Aorta (tissue), 5 donors: Measurements from ENCODE around the gene SHB. TPM values are rescaled to one million over a fixed set of nuclear protein-coding genes. Genes with fewer than 3 reads are reported as not detected.

Experiments
- ATAC-seq: fragments of 200-7000 bp; cut with Tn5 transposase; one replicate; pipeline ENCODE4 v1.9.1; 2022; ENCODE audit warnings: moderate library complexity; ENCODE audit not compliant: low FRiP score
- DNase-seq, 2 donors: peaks; one replicate each; pipeline ENCODE4 v3.0.0-alpha.2; 2020
- H3K27ac ChIP-seq, 2 donors: one replicate each; pipeline ENCODE4 v1.5.1; 2013; ENCODE audit warnings: low read length in 2 of 2, mild to moderate bottlenecking in 2 of 2, moderate library complexity in 2 of 2, control low read depth in 1 of 2, inconsistent platforms in 1 of 2, low read depth in 1 of 2
- H3K27me3 ChIP-seq, 2 donors: one replicate each; pipeline ENCODE4 v1.6.1; 2013; ENCODE audit warnings: control low read depth in 1 of 2, low read length in 1 of 2, mild to moderate bottlenecking in 1 of 2, moderate library complexity in 1 of 2; ENCODE audit not compliant: insufficient read depth in 2 of 2, control insufficient read depth in 1 of 2
- H3K36me3 ChIP-seq, 2 donors: one replicate each; pipeline ENCODE4 v1.6.1; 2013; ENCODE audit warnings: control low read depth in 1 of 2, low read length in 1 of 2, mild to moderate bottlenecking in 1 of 2; ENCODE audit not compliant: insufficient read depth in 2 of 2, control insufficient read depth in 1 of 2
- H3K4me1 ChIP-seq, 2 donors: one replicate each; pipeline ENCODE4 v1.6.1; 2013; ENCODE audit warnings: low read length in 2 of 2, control low read depth in 1 of 2, mild to moderate bottlenecking in 1 of 2, moderate library complexity in 1 of 2; ENCODE audit not compliant: insufficient read depth in 2 of 2, control insufficient read depth in 1 of 2
- H3K4me3 ChIP-seq, 2 donors: one replicate each; pipeline ENCODE4 v1.5.1; 2013; ENCODE audit warnings: low read length in 2 of 2, control low read depth in 1 of 2, mild to moderate bottlenecking in 1 of 2
- H3K9me3 ChIP-seq: one replicate; pipeline ENCODE4 v1.6.1; 2013; ENCODE audit warnings: mild to moderate bottlenecking, low read length; ENCODE audit not compliant: control insufficient read depth
- WGBS, 2 donors: extraction: QIAGEN DNeasy Blood & Tissue Kit; methylation state at CpG; one replicate each; pipeline ENCODE4 v1.1.7; 2013; 5-methylcytosine and 5-hydroxymethylcytosine counted together
- intact Hi-C, 2 donors: fragments of 100-400 bp; cut with DNase I; formaldehyde crosslinking; loops; one replicate each; pipeline versions ENCODE4 v1.14.2 to v1.15.0; 2022
- polyA plus RNA-seq, 2 donors: library from polyadenylated mRNA; stranded (reverse); fragments of 200-250 nt; gene quantifications; one replicate each; pipeline ENCODE4 v1.2.3, GENCODE V29; 2013
- total RNA-seq, 2 donors: library from RNA; stranded (reverse); fragmentation: NEBNext Ultra II Directional; extraction: Animal tissue kit (Norgen Biotek cat#: 25700); gene quantifications; one replicate each; pipeline ENCODE4 v1.2.1, GENCODE V29; 2021
- donor health status: healthy with polysubstance abuse.
- donor health status: Bipolar disorder and iron deficiency.
- donor health status: DM: no; HTN: no; CAD: no.
- donor health status: DM: no; HTN: no; CAD: no.
- donor health status: DM: yes; HTN: yes; CAD: no.

Gene SHB
- total and polyA plus RNA-seq, 4 donors = 3.5 to 29.3 (median 17.2) TPM

DNA sequence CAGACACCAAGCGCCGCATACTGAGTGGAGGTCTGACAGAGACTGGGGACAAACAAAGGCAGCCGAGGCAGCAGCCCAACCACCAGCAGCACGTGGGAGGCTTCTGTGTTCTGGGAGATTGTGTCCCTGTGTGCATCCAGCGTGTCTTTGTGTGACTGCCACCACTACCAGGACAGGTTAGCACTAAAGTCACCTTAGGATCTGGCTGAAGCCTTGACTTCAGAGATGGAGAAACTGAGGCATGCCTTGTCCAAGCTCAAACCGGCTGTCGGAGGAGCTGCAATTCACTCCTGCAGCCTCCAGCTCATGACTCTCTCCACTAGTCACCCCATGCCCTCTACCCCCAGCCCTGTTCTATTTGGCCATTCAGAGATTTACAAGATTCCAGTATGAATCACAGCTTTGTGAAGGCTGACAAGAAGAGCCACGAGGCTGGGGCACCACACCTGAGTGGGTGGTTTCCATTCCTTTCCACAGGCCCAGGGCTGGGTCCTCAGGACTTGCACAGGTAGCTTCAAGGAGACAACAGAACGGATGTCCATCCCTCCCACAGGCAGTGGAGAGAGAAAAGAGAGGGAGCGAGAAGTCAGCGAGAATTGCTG, 69.3 kb downstream of the SHB start:
- intact Hi-C loops = no loop called here
- Histone ChIP-seq H3K4me1 (no peaks in the 10 kb centered on the region), H3K27me3 (no peaks in the 10 kb centered on the region), H3K9me3 (no peaks in the 10 kb centered on the region), H3K27ac (no peak overlapping the region), H3K36me3 (no peaks in the 10 kb centered on the region), H3K4me3 (no peak overlapping the region)
- peak; percentile 17 to 51 for DNase-seq
- 74 to 79% methylated on average over 11 of the region's 11 CpGs for WGBS, 2 donors
- no peak for ATAC-seq

- no peaks in the 10 kb centered on the region for H3K9me3 ChIP-seq
- intact Hi-C loops = no loop called here
- no peaks in the 10 kb centered on the region for H3K27me3 ChIP-seq
- no peaks in the 10 kb centered on the region for H3K4me1 ChIP-seq
- peak; percentile 65 to 70 for DNase-seq
- no peak overlapping the region for H3K4me3 ChIP-seq
- H3K36me3 ChIP-seq = no peaks in the 10 kb centered on the region
- H3K27ac ChIP-seq = no peak overlapping the region
- WGBS, 2 donors = 75 to 82% methylated on average over 5 of the region's 5 CpGs
- ATAC-seq = no peak
Measured at GRCh38 chr9:37998881-37999587, 70.0 kb downstream of the SHB start.

GRCh38 chr9:37997636-37998374, 71.2 kb downstream of the SHB start:
- no peak overlapping the region for H3K27ac ChIP-seq
- intact Hi-C loops = no loop called here
- peak; percentile 40 for ATAC-seq

GRCh38 chr9:37996819-37997217, 72.2 kb downstream of the SHB start:
- Histone ChIP-seq H3K27me3 (no peaks in the 10 kb centered on the region), H3K4me1 (peaks cover 0 to 8% of the 10 kb centered on the region in 2 donors), H3K9me3 (no peaks in the 10 kb centered on the region), H3K27ac (no peak overlapping the region), H3K36me3 (no peaks in the 10 kb centered on the region), H3K4me3 (no peak overlapping the region)
- DNase-seq = peak; percentile 2 to 24
- 89 to 96% methylated on average over 4 of the region's 4 CpGs for WGBS, 2 donors
- intact Hi-C loops = no loop called here
- no peak for ATAC-seq

More at GRCh38 chr9:37997636-37998374, 71.2 kb downstream of the SHB start:
- H3K4me3 ChIP-seq = no peak overlapping the region
- WGBS, 2 donors = 18 to 28% methylated on average over 14 to 15 of the region's 15 CpGs
- H3K9me3 ChIP-seq = no peaks in the 10 kb centered on the region
- no peaks in the 10 kb centered on the region for H3K36me3 ChIP-seq
- peak; percentile 52 to 75 for DNase-seq
- no peaks in the 10 kb centered on the region for H3K27me3 ChIP-seq
- H3K4me1 ChIP-seq = peaks cover 0 to 5% of the 10 kb centered on the region in 2 donors

DNA sequence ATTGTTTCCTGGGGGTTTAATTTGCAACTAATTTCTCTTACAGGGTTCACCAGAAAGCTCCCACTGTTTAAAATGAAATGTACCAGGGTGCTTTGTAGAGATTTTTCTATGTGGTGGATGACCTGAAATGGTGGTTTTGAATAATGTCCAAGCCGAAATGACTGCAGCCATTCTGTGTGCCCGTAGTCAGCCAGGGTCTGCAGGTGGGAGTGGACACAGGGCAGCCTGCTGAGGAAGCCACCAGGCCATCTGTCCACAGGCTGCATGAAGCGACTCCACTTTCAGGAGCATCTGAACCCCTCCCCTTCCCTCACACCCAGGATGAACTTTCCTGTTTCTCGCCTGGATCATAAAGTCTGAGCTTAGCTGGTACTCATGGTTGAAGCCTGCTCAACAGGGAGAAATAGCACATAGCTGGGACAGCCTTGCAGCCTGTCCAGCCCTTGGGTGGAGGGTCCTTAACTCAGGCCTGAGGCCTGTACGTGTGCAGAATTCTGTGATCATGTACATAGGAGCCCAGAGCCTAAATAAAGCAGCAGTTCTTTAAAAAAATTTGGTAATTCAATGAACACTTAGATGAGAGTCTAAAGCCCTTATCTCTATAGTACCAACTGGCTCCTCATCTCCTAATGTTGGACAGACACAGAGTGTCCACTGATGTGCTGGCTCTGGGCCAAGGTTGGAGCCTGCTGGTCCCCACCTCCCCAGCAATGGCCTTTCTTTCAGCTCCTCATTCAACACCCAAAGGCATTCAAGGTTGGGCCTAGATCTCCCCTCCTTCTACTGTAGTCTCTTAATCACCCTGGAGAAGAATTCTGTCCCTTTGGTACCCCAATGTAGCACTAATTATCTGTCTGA, 72.8 kb downstream of the SHB start:
- Histone ChIP-seq H3K9me3 (no peaks in the 10 kb centered on the region), H3K27me3 (no peaks in the 10 kb centered on the region), H3K4me3 (no peak overlapping the region), H3K4me1 (peaks cover 0 to 8% of the 10 kb centered on the region in 2 donors), H3K27ac (no peak overlapping the region), H3K36me3 (no peaks in the 10 kb centered on the region)
- intact Hi-C loops = no loop called here
- ATAC-seq (no peak), DNase-seq (peak; percentile 31 to 33)
- WGBS, 2 donors = 89 to 91% methylated on average over 5 of the region's 5 CpGs

GRCh38 chr9:37995348-37995737, 73.7 kb downstream of the SHB start:
- no peak for ATAC-seq

DNA sequence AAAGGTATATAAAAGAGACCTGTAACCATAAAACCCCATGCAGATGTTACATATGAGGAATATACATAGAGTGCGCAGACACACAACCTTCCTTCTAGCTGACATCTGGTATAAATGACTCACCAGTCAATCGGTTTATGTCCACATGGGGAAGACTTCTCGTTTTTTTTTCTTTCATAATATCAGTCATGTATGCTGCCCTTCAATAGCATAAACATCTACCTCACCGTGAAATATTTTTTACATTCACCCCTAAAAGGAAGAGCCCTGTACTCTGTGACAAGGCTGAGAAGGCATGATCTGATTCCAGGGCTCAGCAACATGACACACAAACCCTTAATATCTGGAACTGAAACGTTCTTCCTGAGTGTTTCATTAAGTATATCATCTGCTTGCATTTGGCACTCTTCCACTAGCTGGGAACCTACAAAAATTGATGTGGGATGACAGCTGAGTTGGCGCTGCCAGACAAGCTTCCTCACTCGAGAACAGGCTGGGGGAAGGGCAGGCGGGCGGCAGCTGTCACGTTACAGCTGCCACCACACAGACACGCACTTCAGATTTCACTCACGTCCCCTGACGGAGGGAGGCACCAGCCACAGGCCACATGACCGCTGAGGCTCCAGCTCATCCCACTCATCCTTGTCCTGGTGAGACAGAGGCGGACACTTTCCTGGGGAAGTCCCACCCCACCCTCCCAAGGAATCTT, 74.2 kb downstream of the SHB start:
- no peak overlapping the region for H3K4me3 ChIP-seq
- H3K4me1 ChIP-seq = peaks cover 0 to 8% of the 10 kb centered on the region in 2 donors
- H3K27ac ChIP-seq = no peak overlapping the region

More at GRCh38 chr9:37995348-37995737, 73.7 kb downstream of the SHB start:
- DNase-seq = peak in 1 of 2 donors; percentile 56
- H3K36me3 ChIP-seq = no peaks in the 10 kb centered on the region
- H3K27me3 ChIP-seq = no peaks in the 10 kb centered on the region
- H3K4me3 ChIP-seq = no peak overlapping the region
- no peak overlapping the region for H3K27ac ChIP-seq
- intact Hi-C loops = no loop called here
- peaks cover 0 to 8% of the 10 kb centered on the region in 2 donors for H3K4me1 ChIP-seq
- no peaks in the 10 kb centered on the region for H3K9me3 ChIP-seq
- WGBS, 2 donors = 83 to 88% methylated on average over 6 of the region's 6 CpGs

DNA sequence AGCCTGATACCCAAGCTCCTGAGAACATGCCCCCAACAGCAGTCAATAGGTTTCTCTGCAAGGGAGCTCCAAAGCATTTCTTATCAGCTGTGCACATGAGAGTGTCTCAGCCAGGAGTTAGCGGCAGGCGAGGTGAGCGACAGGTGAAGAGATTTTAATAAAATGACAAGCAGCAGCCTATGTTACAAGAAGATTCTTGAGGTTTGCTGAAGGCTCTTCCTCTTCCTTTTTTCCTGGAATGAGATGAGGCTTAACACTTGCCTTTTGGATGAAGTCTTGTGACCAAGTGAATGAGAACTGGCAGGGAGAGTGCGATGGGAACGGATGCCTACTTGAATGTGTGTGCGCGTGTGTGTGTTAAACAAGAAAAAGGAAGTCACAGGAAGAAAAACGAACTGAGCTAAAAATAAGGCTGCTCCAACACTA, 76.1 kb downstream of the SHB start:
- H3K4me1 ChIP-seq = peaks cover 0 to 8% of the 10 kb centered on the region in 2 donors
- no peaks in the 10 kb centered on the region for H3K36me3 ChIP-seq
- H3K27me3 ChIP-seq = no peaks in the 10 kb centered on the region
- H3K27ac ChIP-seq = no peak overlapping the region
- WGBS, 2 donors = 29 to 34% methylated on average over 8 of the region's 8 CpGs
- peak; percentile 14 to 76 for DNase-seq
- intact Hi-C loops = no loop called here
- H3K4me3 ChIP-seq = no peak overlapping the region
- no peaks in the 10 kb centered on the region for H3K9me3 ChIP-seq
- ATAC-seq = no peak

More for the DNA sequence above, 74.2 kb downstream of the SHB start:
- Histone ChIP-seq H3K36me3 (no peaks in the 10 kb centered on the region), H3K9me3 (no peaks in the 10 kb centered on the region), H3K27me3 (no peaks in the 10 kb centered on the region)
- whole genome bisulfite sequencing, 2 donors = 44 to 53% methylated on average over 15 of the region's 15 CpGs
- DNase-seq = peak; percentile 81 to 91
- ATAC-seq = peak; percentile 25
- intact Hi-C loops = no loop called here
